ENCODE results near the gene NME9.
A peak's percentile ranks its signal among the peaks of the same experiment; 100 is the strongest.

NME9 gene

GRCh38 chr3:138332472-138333073 lies 2.9 kb upstream of the NME9 start:
- Histone ChIP-seq H3K9ac (ENCODE audit: low read depth, low read length, poor library complexity, severe bottlenecking) (no peak overlapping the region), H3K4me1 (ENCODE audit: insufficient read depth, low read length, poor library complexity, severe bottlenecking) (peaks cover 17% of the 10 kb centered on the region), H4K20me1 (ENCODE audit: insufficient read depth, low read length, poor library complexity, severe bottlenecking) (no peaks in the 10 kb centered on the region), H2AFZ (ENCODE audit: low read length) (peak overlapping the region; percentile 38; the same call in 1 of the 2 replicates), H3F3A (ENCODE audit: low read depth) (no peaks in the 10 kb centered on the region), H3K9me2 (replicated peaks; ENCODE audit: low read depth, low read length) (no peaks in the 10 kb centered on the region), H3K9me3 (ENCODE audit: insufficient read depth, low read depth, low read length) (no peaks in the 10 kb centered on the region), H3K36me3 (ENCODE audit: insufficient read depth, low read length) (no peaks in the 10 kb centered on the region), H3K79me2 (ENCODE audit: insufficient read depth, low read length) (no peaks in the 10 kb centered on the region), H3K4me2 (ENCODE audit: low read depth, low read length, poor library complexity, severe bottlenecking) (no peak overlapping the region), H3K27me3 (ENCODE audit: insufficient read depth, low read length, poor library complexity, severe bottlenecking) (no peaks in the 10 kb centered on the region), H3K4me3 (ENCODE audit: low read length, poor library complexity, severe bottlenecking) (no peak overlapping the region)
- TF ChIP-seq EZH2phosphoT487 (IDR thresholded peaks at IDR 0.05; ENCODE audit: borderline replicate concordance) (no peak), CTCF (conservative IDR thresholded peaks at IDR 0.05; ENCODE audit: low read length) (peak; percentile 75)

GRCh38 chr3:138331143-138331894 lies 1.7 kb upstream of the NME9 start:
- Histone ChIP-seq H3K36me3 (ENCODE audit: insufficient read depth, low read length) (no peaks in the 10 kb centered on the region), H3K4me1 (ENCODE audit: insufficient read depth, low read length, poor library complexity, severe bottlenecking) (peaks cover 20% of the 10 kb centered on the region), H3F3A (ENCODE audit: low read depth) (no peaks in the 10 kb centered on the region), H3K9me3 (ENCODE audit: insufficient read depth, low read depth, low read length) (no peaks in the 10 kb centered on the region), H3K9me2 (replicated peaks; ENCODE audit: low read depth, low read length) (no peaks in the 10 kb centered on the region), H2AFZ (ENCODE audit: low read length) (no peak overlapping the region), H3K9ac (ENCODE audit: low read depth, low read length, poor library complexity, severe bottlenecking) (no peak overlapping the region), H3K4me2 (ENCODE audit: low read depth, low read length, poor library complexity, severe bottlenecking) (no peak overlapping the region), H3K79me2 (ENCODE audit: insufficient read depth, low read length) (no peaks in the 10 kb centered on the region), H3K27me3 (ENCODE audit: insufficient read depth, low read length, poor library complexity, severe bottlenecking) (no peaks in the 10 kb centered on the region), H4K20me1 (ENCODE audit: insufficient read depth, low read length, poor library complexity, severe bottlenecking) (no peaks in the 10 kb centered on the region), H3K4me3 (ENCODE audit: low read length, poor library complexity, severe bottlenecking) (no peak overlapping the region)
- no peak for TF ChIP-seq EZH2phosphoT487 (IDR thresholded peaks at IDR 0.05; ENCODE audit: borderline replicate concordance)
- peak; percentile 40 for TF ChIP-seq CTCF (conservative IDR thresholded peaks at IDR 0.05; ENCODE audit: low read length)

- Histone ChIP-seq H2AFZ (ENCODE audit: low read length) (peak overlapping the region; percentile 96), H3K4me3 (ENCODE audit: low read length, poor library complexity, severe bottlenecking) (peak overlapping the region; percentile 86)
Observed at GRCh38 chr3:138329984-138330293, 288 bp upstream of the NME9 start.

More at GRCh38 chr3:138329984-138330293, 288 bp upstream of the NME9 start:
- H3K9me2 ChIP-seq (replicated peaks; ENCODE audit: low read depth, low read length): no peaks in the 10 kb centered on the region
- no peaks in the 10 kb centered on the region for H3K9me3 ChIP-seq (ENCODE audit: insufficient read depth, low read depth, low read length)
- H3K4me1 ChIP-seq (ENCODE audit: insufficient read depth, low read length, poor library complexity, severe bottlenecking): peaks cover 27% of the 10 kb centered on the region
- no peak for TF ChIP-seq CTCF (conservative IDR thresholded peaks at IDR 0.05; ENCODE audit: low read length)
- no peak for TF ChIP-seq EZH2phosphoT487 (IDR thresholded peaks at IDR 0.05; ENCODE audit: borderline replicate concordance)
- H3K4me2 ChIP-seq (ENCODE audit: low read depth, low read length, poor library complexity, severe bottlenecking): peak overlapping the region; percentile 88
- peak overlapping the region; percentile 84 for H3K9ac ChIP-seq (ENCODE audit: low read depth, low read length, poor library complexity, severe bottlenecking)
- no peaks in the 10 kb centered on the region for H4K20me1 ChIP-seq (ENCODE audit: insufficient read depth, low read length, poor library complexity, severe bottlenecking)
- H3K27me3 ChIP-seq (ENCODE audit: insufficient read depth, low read length, poor library complexity, severe bottlenecking): no peaks in the 10 kb centered on the region
- no peaks in the 10 kb centered on the region for H3K79me2 ChIP-seq (ENCODE audit: insufficient read depth, low read length)
- H3K36me3 ChIP-seq (ENCODE audit: insufficient read depth, low read length): no peaks in the 10 kb centered on the region
- no peaks in the 10 kb centered on the region for H3F3A ChIP-seq (ENCODE audit: low read depth)
